GM13976 (cell line): ENCODE results near the gene POLK.
A peak's percentile ranks its signal among the peaks of the same experiment; 100 is the strongest.

ENCODE experiments used
- DNase-seq: peaks from one replicate; pipeline ENCODE4 v3.0.0; 2012; ENCODE audit warnings: low spot score
- CTCF ChIP-seq: IDR thresholded peaks from 2 replicates; pipeline ENCODE4 v1.5.1; 2012; ENCODE audit warnings: borderline replicate concordance, mild to moderate bottlenecking; ENCODE audit not compliant: insufficient read depth; ENCODE audit errors: extremely low read depth, missing control alignments, control extremely low read depth
- in situ Hi-C: fragments of 300-500 bp; cut with MboI; formaldehyde crosslinking; loops from one replicate; pipeline ENCODE4 v1.12.0; 2022; ENCODE audit warnings: low sequenced_read_pairs, mixed read lengths, inconsistent platforms; ENCODE audit not compliant: unreplicated experiment

POLK gene

GRCh38 chr5:75511435-75512382 is at the start of gene POLK, which contains the start of gene CERT1:
Gene POLK, plus strand, starts transcription at chr5:75511891.
Gene CERT1, minus strand, starts transcription at chr5:75511629. Its CDS starts 422 bp downstream, at chr5:75511207.
- TF ChIP-seq CTCF, result no peak
- in situ Hi-C loops, result no loop called here
- peak; percentile 96 for DNase-seq

- DNase-seq, result no peak
- in situ Hi-C loops, result no loop called here
- TF ChIP-seq CTCF, result no peak
Measured at GRCh38 chr5:75463726-75464125, 48.0 kb upstream of the POLK start.

DNA sequence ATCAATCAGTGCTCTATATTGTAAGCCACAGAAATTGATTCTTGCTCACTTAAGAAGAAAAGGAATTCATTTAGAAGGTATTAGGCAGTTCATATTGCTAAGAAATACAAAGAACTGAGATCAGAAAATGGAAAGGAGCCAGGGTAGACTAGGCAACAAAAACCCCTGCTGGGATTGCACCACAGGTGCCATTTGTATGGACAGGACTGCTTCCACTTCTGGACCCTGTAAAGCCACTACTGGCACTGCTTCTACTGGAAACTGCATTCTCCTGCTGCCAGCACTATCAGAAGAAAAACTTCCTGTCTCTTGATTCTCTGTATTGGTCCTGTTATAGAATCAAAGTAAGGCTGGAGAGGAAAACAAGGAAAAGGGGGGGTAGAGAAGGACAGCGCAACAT is 46.2 kb upstream of the POLK start:
- in situ Hi-C loops, result no loop called here
- DNase-seq, result no peak
- no peak for TF ChIP-seq CTCF

- no peak for DNase-seq
- no peak for TF ChIP-seq CTCF
- in situ Hi-C loops, result no loop called here
Measured at GRCh38 chr5:75466006-75466716, 45.5 kb upstream of the POLK start.

- in situ Hi-C loops, result no loop called here
- TF ChIP-seq CTCF, result no peak
- no peak for DNase-seq
Measured at GRCh38 chr5:75468593-75468992, 43.1 kb upstream of the POLK start.

DNA sequence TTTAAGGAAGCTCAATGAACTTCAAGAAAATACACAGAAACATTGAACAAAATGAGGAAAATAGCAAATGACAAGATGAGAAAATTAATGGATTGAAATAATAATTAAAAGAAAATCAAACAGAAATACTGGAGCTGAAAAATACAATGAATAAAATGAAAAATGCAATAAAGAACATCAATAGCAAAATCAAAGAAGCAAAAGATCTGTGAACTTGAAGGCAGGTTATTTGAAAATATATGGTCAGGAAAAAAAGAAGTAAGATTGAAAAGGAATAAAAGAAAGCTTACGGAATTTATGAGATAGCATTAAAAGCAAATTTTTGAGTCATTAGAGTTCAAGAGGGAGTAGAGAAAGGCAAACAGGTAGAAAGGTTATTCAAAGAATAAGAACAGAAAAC is 42.7 kb upstream of the POLK start:
- no peak for DNase-seq
- TF ChIP-seq CTCF, result no peak
- in situ Hi-C loops, result no loop called here
